H9 (cell line): ENCODE data around the gene AGMAT. TPM values are rescaled to one million over a fixed set of nuclear protein-coding genes. Genes with fewer than 3 reads are reported as not detected.

Source experiments
- DNase-seq: peaks from one replicate; pipeline ENCODE4 v3.0.0-alpha.2; 2017
- H2AFZ ChIP-seq: one replicate; pipeline ENCODE4 v1.6.1; 2013; ENCODE audit warnings: mild to moderate bottlenecking, low read length, control low read depth, moderate library complexity
- H2AK5ac ChIP-seq: 2 replicates; pipeline ENCODE4 v1.6.1; 2013; ENCODE audit warnings: low read length, control low read depth, mixed read lengths; ENCODE audit not compliant: insufficient read length
- H2BK120ac ChIP-seq: one replicate; pipeline ENCODE4 v1.6.1; 2013; ENCODE audit warnings: low read depth, mild to moderate bottlenecking, low read length, control low read depth, inconsistent platforms; ENCODE audit not compliant: poor library complexity, severe bottlenecking
- H2BK12ac ChIP-seq: 2 replicates; pipeline ENCODE4 v1.6.1; 2013; ENCODE audit warnings: low read length, control low read depth, mixed read lengths, low read depth; ENCODE audit not compliant: insufficient read length
- H2BK15ac ChIP-seq: 2 replicates; pipeline ENCODE4 v1.6.1; 2013; ENCODE audit warnings: low read depth, low read length, control low read depth
- H2BK20ac ChIP-seq: one replicate; pipeline ENCODE4 v1.6.1; 2013; ENCODE audit warnings: low read depth, mild to moderate bottlenecking, low read length, control low read depth, inconsistent platforms; ENCODE audit not compliant: poor library complexity, severe bottlenecking
- H2BK5ac ChIP-seq: 2 replicates; pipeline ENCODE4 v1.6.1; 2013; ENCODE audit warnings: low read length, control low read depth, mixed read lengths; ENCODE audit not compliant: insufficient read length
- H3K14ac ChIP-seq: 2 replicates; pipeline ENCODE4 v1.6.1; 2013; ENCODE audit warnings: low read length, control low read depth; ENCODE audit not compliant: insufficient read depth
- H3K18ac ChIP-seq: 2 replicates; pipeline ENCODE4 v1.6.1; 2013; ENCODE audit warnings: low read depth, mild to moderate bottlenecking, mixed read lengths, low read length, control low read depth; ENCODE audit not compliant: insufficient read length
- H3K23ac ChIP-seq: 2 replicates; pipeline ENCODE4 v1.6.1; 2013; ENCODE audit warnings: low read length, control low read depth, mixed read lengths, low read depth; ENCODE audit not compliant: insufficient read length
- H3K23me2 ChIP-seq: 2 replicates; pipeline ENCODE4 v1.6.1; 2013; ENCODE audit warnings: low read depth, mild to moderate bottlenecking, mixed read lengths, low read length, control low read depth; ENCODE audit not compliant: insufficient read length, poor library complexity, severe bottlenecking
- H3K27ac ChIP-seq: 2 replicates; pipeline ENCODE4 v1.5.1; 2013; ENCODE audit warnings: low read length, control low read depth, mixed read lengths, low read depth; ENCODE audit not compliant: insufficient read length
- H3K27me3 ChIP-seq: 2 replicates; pipeline ENCODE4 v1.6.1; 2013; ENCODE audit warnings: low read length, control low read depth, inconsistent platforms; ENCODE audit not compliant: insufficient read depth
- H3K4ac ChIP-seq: 2 replicates; pipeline ENCODE4 v1.6.1; 2013; ENCODE audit warnings: low read depth, mild to moderate bottlenecking, control low read depth, inconsistent platforms, low read length, moderate library complexity
- H3K4me1 ChIP-seq: 2 replicates; pipeline ENCODE4 v1.6.1; 2013; ENCODE audit warnings: low read length, control low read depth, inconsistent platforms; ENCODE audit not compliant: insufficient read depth
- H3K4me2 ChIP-seq: 2 replicates; pipeline ENCODE4 v1.6.1; 2013; ENCODE audit warnings: low read length, control low read depth, mixed read lengths; ENCODE audit not compliant: insufficient read length, insufficient read depth
- H3K56ac ChIP-seq: 2 replicates; pipeline ENCODE4 v1.6.1; 2013; ENCODE audit warnings: low read depth, mild to moderate bottlenecking, mixed read lengths, low read length, control low read depth; ENCODE audit not compliant: insufficient read length
- H3K79me1 ChIP-seq: 2 replicates; pipeline ENCODE4 v1.6.1; 2013; ENCODE audit warnings: low read depth, mild to moderate bottlenecking, moderate library complexity, low read length, control low read depth, inconsistent platforms; ENCODE audit not compliant: insufficient read depth, poor library complexity, severe bottlenecking
- H3K79me2 ChIP-seq: 2 replicates; pipeline ENCODE4 v1.6.1; 2013; ENCODE audit warnings: low read length, control low read depth, inconsistent platforms; ENCODE audit not compliant: insufficient read depth
- H3K9ac ChIP-seq: 2 replicates; pipeline ENCODE4 v1.6.1; 2013; ENCODE audit warnings: low read length, control low read depth, mixed read lengths; ENCODE audit not compliant: insufficient read length; ENCODE audit errors: extremely low read depth
- H3K9me3 ChIP-seq: one replicate; pipeline ENCODE4 v1.6.1; 2013; ENCODE audit warnings: low read depth, low read length, inconsistent platforms; ENCODE audit not compliant: control insufficient read depth
- H3T11ph ChIP-seq: one replicate; pipeline ENCODE4 v1.6.1; 2013; ENCODE audit warnings: mild to moderate bottlenecking, low read length, control low read depth, inconsistent platforms
- H4K20me1 ChIP-seq: one replicate; pipeline ENCODE4 v1.6.1; 2013; ENCODE audit not compliant: control insufficient read depth, insufficient read length, insufficient read depth
- H4K5ac ChIP-seq: 2 replicates; pipeline ENCODE4 v1.6.1; 2013; ENCODE audit warnings: low read depth, mild to moderate bottlenecking, mixed read lengths, low read length, control low read depth; ENCODE audit not compliant: insufficient read length
- H4K8ac ChIP-seq: replicated peaks from 2 replicates; pipeline ENCODE4 v1.6.1; 2013; ENCODE audit warnings: low read length, control low read depth, mixed read lengths, low read depth; ENCODE audit not compliant: insufficient read length
- H4K91ac ChIP-seq: 2 replicates; pipeline ENCODE4 v1.6.1; 2013; ENCODE audit warnings: low read depth, mild to moderate bottlenecking, moderate library complexity, mixed read lengths, low read length, control low read depth; ENCODE audit not compliant: insufficient read length
- H3K27ac Mint-ChIP-seq, 3 experiments: 2 replicates in 2 of 3; 3 replicates in 1 of 3; pipeline ENCODE4 v1.8.0; 2020 to 2021; ENCODE audit warnings: mixed read lengths in 3 of 3, mild to moderate bottlenecking in 1 of 3, moderate library complexity in 1 of 3
- H3K27me3 Mint-ChIP-seq: 2 replicates; pipeline ENCODE4 v1.8.0; 2021; ENCODE audit warnings: low read depth, mild to moderate bottlenecking, moderate library complexity, mixed read lengths
- H3K36me3 Mint-ChIP-seq, 3 experiments: 2 replicates in 2 of 3; 3 replicates in 1 of 3; pipeline ENCODE4 v1.8.0; 2020 to 2021; ENCODE audit warnings: low read depth in 3 of 3, mixed read lengths in 3 of 3; ENCODE audit not compliant: insufficient read depth in 1 of 3
- H3K4me1 Mint-ChIP-seq, 2 experiments: 2 replicates each; pipeline ENCODE4 v1.8.0; 2020; ENCODE audit warnings: mixed read lengths in 2 of 2
- H3K4me3 Mint-ChIP-seq, 2 experiments: 2 replicates in 1 of 2; 3 replicates in 1 of 2; pipeline ENCODE4 v1.8.0; 2020 to 2021; ENCODE audit warnings: mild to moderate bottlenecking in 2 of 2, mixed read lengths in 2 of 2, moderate library complexity in 1 of 2
- H3K9me3 Mint-ChIP-seq, 2 experiments: 2 replicates in 1 of 2; 3 replicates in 1 of 2; pipeline ENCODE4 v1.8.0; 2020; ENCODE audit warnings: mild to moderate bottlenecking in 2 of 2, mixed read lengths in 2 of 2, moderate library complexity in 1 of 2
- WGBS: extraction: QIAGEN DNeasy Blood & Tissue Kit; methylation state at CpG from one replicate; pipeline ENCODE4 v1.1.7; 2013; ENCODE audit warnings: missing lambda C conversion rate, low lambda C conversion rate, mixed read lengths; ENCODE audit not compliant: insufficient read length; ENCODE audit errors: extremely low coverage; 5-methylcytosine and 5-hydroxymethylcytosine counted together
- total RNA-seq: library from RNA; stranded (reverse); gene quantifications from 2 replicates; pipeline ENCODE4 v1.2.1, GENCODE V29; 2021
- TF ChIP-seq, protein P1 (sequence below): fragments of 200-600 bp; sonication (generic); conservative IDR thresholded peaks from 3 replicates; pipeline ENCODE4 v1.8.0; 2021; ENCODE audit warnings: antibody characterized with exemption, mild to moderate bottlenecking

The AGMAT gene
- total RNA-seq, 1 experiment from 2014 or later = 4.0 TPM

DNA sequence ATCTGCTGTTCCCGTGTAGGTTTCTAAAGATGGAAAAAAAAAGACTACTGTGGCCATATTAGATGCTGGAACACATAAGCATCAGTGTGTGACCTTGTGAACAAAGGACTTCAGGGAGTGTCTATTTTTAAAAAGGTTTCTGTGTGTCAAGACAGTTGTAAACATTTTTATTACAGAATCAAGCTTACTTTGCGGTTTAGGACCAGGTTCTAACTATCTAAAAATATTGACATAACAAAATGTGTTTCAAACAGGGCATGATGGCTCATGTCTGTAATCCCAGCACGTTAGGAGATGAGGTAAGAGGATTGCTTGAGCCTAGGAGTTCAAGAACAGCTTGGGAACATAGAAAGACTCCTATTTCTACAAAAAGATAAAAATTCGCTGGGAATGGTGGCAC, 25.3 kb upstream of the AGMAT start:
- Histone ChIP-seq H3K23ac (no peak overlapping the region), H3K9ac (no peak overlapping the region), H3K79me1 (no peaks in the 10 kb centered on the region), H2BK15ac (no peak overlapping the region), H2BK20ac (no peak overlapping the region), H2BK5ac (no peak overlapping the region), H3K27me3 (no peaks in the 10 kb centered on the region), H2AFZ (no peak overlapping the region), H3K56ac (no peak overlapping the region), H2BK120ac (no peak overlapping the region), H3T11ph (no peak overlapping the region), H3K23me2 (no peaks in the 10 kb centered on the region), H3K4me2 (no peak overlapping the region), H4K91ac (no peak overlapping the region), H4K5ac (no peak overlapping the region), H2AK5ac (no peak overlapping the region), H3K18ac (no peak overlapping the region), H3K14ac (no peak overlapping the region), H2BK12ac (no peak overlapping the region), H3K4ac (no peak overlapping the region), H3K79me2 (no peaks in the 10 kb centered on the region), H4K20me1 (no peaks in the 10 kb centered on the region), H3K9me3 (no peaks in the 10 kb centered on the region), H3K27ac (no peak overlapping the region), H3K4me1 (no peaks in the 10 kb centered on the region), H4K8ac (no peak overlapping the region)
- H3K9me3 Mint-ChIP-seq = no peaks in the 10 kb centered on the region
- WGBS = no CpG with 5 or more reads among the region's 4 CpGs
- DNase-seq = no peak
- H3K4me1 Mint-ChIP-seq = peaks cover 2% of the 10 kb centered on the region in 2 experiments; a peak in 2 of 4 replicates
- no peak overlapping the region for H3K27ac Mint-ChIP-seq
- H3K27me3 Mint-ChIP-seq = peaks cover 20% of the 10 kb centered on the region
- no peak overlapping the region for H3K4me3 Mint-ChIP-seq
- TF ChIP-seq, protein P1, sequence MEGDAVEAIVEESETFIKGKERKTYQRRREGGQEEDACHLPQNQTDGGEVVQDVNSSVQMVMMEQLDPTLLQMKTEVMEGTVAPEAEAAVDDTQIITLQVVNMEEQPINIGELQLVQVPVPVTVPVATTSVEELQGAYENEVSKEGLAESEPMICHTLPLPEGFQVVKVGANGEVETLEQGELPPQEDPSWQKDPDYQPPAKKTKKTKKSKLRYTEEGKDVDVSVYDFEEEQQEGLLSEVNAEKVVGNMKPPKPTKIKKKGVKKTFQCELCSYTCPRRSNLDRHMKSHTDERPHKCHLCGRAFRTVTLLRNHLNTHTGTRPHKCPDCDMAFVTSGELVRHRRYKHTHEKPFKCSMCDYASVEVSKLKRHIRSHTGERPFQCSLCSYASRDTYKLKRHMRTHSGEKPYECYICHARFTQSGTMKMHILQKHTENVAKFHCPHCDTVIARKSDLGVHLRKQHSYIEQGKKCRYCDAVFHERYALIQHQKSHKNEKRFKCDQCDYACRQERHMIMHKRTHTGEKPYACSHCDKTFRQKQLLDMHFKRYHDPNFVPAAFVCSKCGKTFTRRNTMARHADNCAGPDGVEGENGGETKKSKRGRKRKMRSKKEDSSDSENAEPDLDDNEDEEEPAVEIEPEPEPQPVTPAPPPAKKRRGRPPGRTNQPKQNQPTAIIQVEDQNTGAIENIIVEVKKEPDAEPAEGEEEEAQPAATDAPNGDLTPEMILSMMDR = no peak
- H3K36me3 Mint-ChIP-seq = no peaks in the 10 kb centered on the region
